H1 (cell line): ENCODE data around the gene SSR2. TPM values are rescaled to one million over a fixed set of nuclear protein-coding genes. Genes with fewer than 3 reads are reported as not detected.

Experiments used
- BCL11A ChIP-seq, 2 experiments: IDR thresholded peaks; one replicate each; pipeline ENCODE4 v1.6.1; 2011; ENCODE audit warnings: low read depth in 2 of 2, low read length in 2 of 2, mild to moderate bottlenecking in 2 of 2
- BRCA1 ChIP-seq: IDR thresholded peaks from 2 replicates; pipeline ENCODE4 v1.6.1; 2012; ENCODE audit warnings: low read depth, low read length, improper control_type of control experiment
- CBX8 ChIP-seq: fragments of 300-800, 300-1000 bp; sonication (generic); IDR thresholded peaks from 2 replicates; pipeline ENCODE4 v1.7.1; 2016; ENCODE audit warnings: low read depth, low read length, borderline replicate concordance
- EGR1 ChIP-seq: IDR thresholded peaks from 2 replicates; pipeline ENCODE4 v1.6.1; 2011; ENCODE audit warnings: low read depth, low read length, borderline replicate concordance
- EP300 ChIP-seq, 2 experiments: IDR thresholded peaks; 1 replicate in 1 of 2; 2 replicates in 1 of 2; pipeline ENCODE4 v1.6.1; 2011 to 2012; ENCODE audit warnings: low read depth in 2 of 2, low read length in 2 of 2, mild to moderate bottlenecking in 2 of 2, borderline replicate concordance in 1 of 2, inconsistent platforms in 1 of 2, moderate library complexity in 1 of 2
- HDAC6 ChIP-seq: IDR thresholded peaks from one replicate; pipeline ENCODE4 v1.7.1; 2012; ENCODE audit warnings: low read depth, mild to moderate bottlenecking, inconsistent platforms, low read length, moderate library complexity
- MAFK ChIP-seq: IDR thresholded peaks from 2 replicates; pipeline ENCODE4 v1.6.1; 2012; ENCODE audit warnings: low read depth, mild to moderate bottlenecking, improper control_type of control experiment, low read length
- POLR2AphosphoS5 ChIP-seq: IDR thresholded peaks from 2 replicates; pipeline ENCODE4 v1.6.1; 2011; ENCODE audit warnings: low read depth, low read length
- POU5F1 ChIP-seq: IDR thresholded peaks from 2 replicates; pipeline ENCODE4 v1.6.1; 2011; ENCODE audit warnings: low read depth, mild to moderate bottlenecking, low read length, moderate library complexity
- RAD21 ChIP-seq, 2 experiments: IDR thresholded peaks in 1 of 2; conservative IDR thresholded peaks in 1 of 2; 2 replicates each; pipeline ENCODE4 v1.6.1; 2011; ENCODE audit warnings: low read depth in 2 of 2, low read length in 2 of 2, improper control_type of control experiment in 1 of 2, inconsistent platforms in 1 of 2, mild to moderate bottlenecking in 1 of 2, moderate library complexity in 1 of 2
- RBBP5 ChIP-seq: IDR thresholded peaks from 2 replicates; pipeline ENCODE4 v1.7.1; 2012; ENCODE audit warnings: low read depth, mild to moderate bottlenecking, inconsistent platforms, low read length, moderate library complexity, borderline replicate concordance
- RXRA ChIP-seq: IDR thresholded peaks from 2 replicates; pipeline ENCODE4 v1.6.1; 2011; ENCODE audit warnings: low read depth, mild to moderate bottlenecking, low read length, moderate library complexity; ENCODE audit not compliant: insufficient read depth
- SIX5 ChIP-seq: IDR thresholded peaks from 2 replicates; pipeline ENCODE4 v1.6.1; 2011; ENCODE audit warnings: mild to moderate bottlenecking, low read depth, low read length
- SP2 ChIP-seq: IDR thresholded peaks from 2 replicates; pipeline ENCODE4 v1.6.1; 2012; ENCODE audit warnings: mild to moderate bottlenecking, low read length, inconsistent platforms
- SUZ12 ChIP-seq: fragments of 200-600 bp; sonication (generic); IDR thresholded peaks from 2 replicates; pipeline ENCODE4 v1.6.1; 2012; ENCODE audit warnings: mild to moderate bottlenecking, inconsistent platforms, low read length, moderate library complexity, mixed read lengths
- TAF1 ChIP-seq: IDR thresholded peaks from 2 replicates; pipeline ENCODE4 v1.6.1; 2011; ENCODE audit warnings: mild to moderate bottlenecking, low read depth, low read length
- TAF7 ChIP-seq: optimal IDR thresholded peaks from 2 replicates; pipeline ENCODE3; 2011; ENCODE audit warnings: low read depth, mild to moderate bottlenecking, inconsistent platforms, low read length, moderate library complexity, borderline replicate concordance
- polyA plus RNA-seq, 7 experiments: library from polyadenylated mRNA; depleted of rRNA in 3 of 7; stranded (reverse) in 5 of 7; unstranded in 2 of 7; fragments of >200 nt in 5 of 7; fragments of 200-250 nt in 2 of 7; gene quantifications; 1 replicate in 5 of 7; 2 replicates in 1 of 7; 4 replicates in 1 of 7; pipeline versions ENCODE4 v1.2.1 to v1.2.3, GENCODE V29; 2011 to 2013; ENCODE audit warnings: missing spikeins in 2 of 7, mixed read lengths in 2 of 7
- total RNA-seq: library from RNA; stranded (reverse); fragmentation: NEBNext Ultra II Directional; extraction: Animal tissue kit (Norgen Biotek cat#: 25700); gene quantifications from 2 replicates; pipeline ENCODE4 v1.2.1, GENCODE V29; 2021
- TF ChIP-seq, protein P1 (sequence below): IDR thresholded peaks from 2 replicates; pipeline ENCODE4 v1.6.1; 2012; ENCODE audit warnings: low read length, inconsistent platforms
- TF ChIP-seq, protein P2 (sequence below), 3 experiments: IDR thresholded peaks; 1 replicate in 2 of 3; 2 replicates in 1 of 3; pipeline versions ENCODE4 v1.5.1 to v1.6.1; 2011; ENCODE audit warnings: low read length in 3 of 3, mild to moderate bottlenecking in 3 of 3, inconsistent platforms in 2 of 3, low read depth in 1 of 3, moderate library complexity in 1 of 3; ENCODE audit not compliant: insufficient read depth in 1 of 3; ENCODE audit errors: control extremely low read depth in 1 of 3

SSR2 gene
- total and polyA plus RNA-seq, 2 of the 8 experiments (the other 6 are each of a cell fraction or from before 2014, with no cell fraction given) = 190 to 648 TPM

- TF ChIP-seq, protein P1, sequence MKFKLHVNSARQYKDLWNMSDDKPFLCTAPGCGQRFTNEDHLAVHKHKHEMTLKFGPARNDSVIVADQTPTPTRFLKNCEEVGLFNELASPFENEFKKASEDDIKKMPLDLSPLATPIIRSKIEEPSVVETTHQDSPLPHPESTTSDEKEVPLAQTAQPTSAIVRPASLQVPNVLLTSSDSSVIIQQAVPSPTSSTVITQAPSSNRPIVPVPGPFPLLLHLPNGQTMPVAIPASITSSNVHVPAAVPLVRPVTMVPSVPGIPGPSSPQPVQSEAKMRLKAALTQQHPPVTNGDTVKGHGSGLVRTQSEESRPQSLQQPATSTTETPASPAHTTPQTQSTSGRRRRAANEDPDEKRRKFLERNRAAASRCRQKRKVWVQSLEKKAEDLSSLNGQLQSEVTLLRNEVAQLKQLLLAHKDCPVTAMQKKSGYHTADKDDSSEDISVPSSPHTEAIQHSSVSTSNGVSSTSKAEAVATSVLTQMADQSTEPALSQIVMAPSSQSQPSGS = no peak
- no peak for TF ChIP-seq POU5F1
- peak; percentile 32; the same call in 1 of the 2 replicates for TF ChIP-seq TAF1
- TF ChIP-seq EGR1 = peak; percentile 87
- TF ChIP-seq, protein P2, sequence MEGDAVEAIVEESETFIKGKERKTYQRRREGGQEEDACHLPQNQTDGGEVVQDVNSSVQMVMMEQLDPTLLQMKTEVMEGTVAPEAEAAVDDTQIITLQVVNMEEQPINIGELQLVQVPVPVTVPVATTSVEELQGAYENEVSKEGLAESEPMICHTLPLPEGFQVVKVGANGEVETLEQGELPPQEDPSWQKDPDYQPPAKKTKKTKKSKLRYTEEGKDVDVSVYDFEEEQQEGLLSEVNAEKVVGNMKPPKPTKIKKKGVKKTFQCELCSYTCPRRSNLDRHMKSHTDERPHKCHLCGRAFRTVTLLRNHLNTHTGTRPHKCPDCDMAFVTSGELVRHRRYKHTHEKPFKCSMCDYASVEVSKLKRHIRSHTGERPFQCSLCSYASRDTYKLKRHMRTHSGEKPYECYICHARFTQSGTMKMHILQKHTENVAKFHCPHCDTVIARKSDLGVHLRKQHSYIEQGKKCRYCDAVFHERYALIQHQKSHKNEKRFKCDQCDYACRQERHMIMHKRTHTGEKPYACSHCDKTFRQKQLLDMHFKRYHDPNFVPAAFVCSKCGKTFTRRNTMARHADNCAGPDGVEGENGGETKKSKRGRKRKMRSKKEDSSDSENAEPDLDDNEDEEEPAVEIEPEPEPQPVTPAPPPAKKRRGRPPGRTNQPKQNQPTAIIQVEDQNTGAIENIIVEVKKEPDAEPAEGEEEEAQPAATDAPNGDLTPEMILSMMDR (IDR thresholded peaks at IDR 0.05; ENCODE audit: control extremely low read depth in 1 of 3, insufficient read depth in 1 of 3, low read depth in 1 of 3, low read length in 3 of 3) = peak in 2 of 3 experiments; percentile 61 to 69; a peak in 3 of 4 replicates
- TF ChIP-seq POLR2AphosphoS5 = peak; percentile 36; the same call in 1 of the 2 replicates
- no peak for TF ChIP-seq BCL11A (IDR thresholded peaks at IDR 0.05; ENCODE audit: low read depth in 2 of 2, low read length in 2 of 2)
- TF ChIP-seq RXRA = no peak
- no peak for TF ChIP-seq CBX8
- peak; percentile 10 for TF ChIP-seq TAF7
- TF ChIP-seq BRCA1 = no peak
- no peak for TF ChIP-seq SP2
- TF ChIP-seq RAD21 (IDR thresholded peaks at IDR 0.05 in 1 of 2, conservative IDR thresholded peaks at IDR 0.05 in 1 of 2; ENCODE audit: low read depth in 2 of 2, low read length in 2 of 2) = peak in 1 of 2 experiments; percentile 38; a peak in 2 of 4 replicates
- TF ChIP-seq RBBP5 = no peak; the same call in 1 of the 2 replicates
- TF ChIP-seq SUZ12 = no peak
- no peak for TF ChIP-seq MAFK
- no peak for TF ChIP-seq HDAC6
- no peak for TF ChIP-seq EP300 (IDR thresholded peaks at IDR 0.05; ENCODE audit: borderline replicate concordance in 1 of 2, low read depth in 2 of 2, low read length in 2 of 2)
- TF ChIP-seq SIX5 = no peak
These were observed 33.2 kb upstream of the SSR2 start, which contains the start of gene UBQLN4 (continued) for GRCh38 chr1:156053768-156054499.
